ENCODE measurements around the gene CHST11. TPM values are rescaled to one million over a fixed set of nuclear protein-coding genes. Genes with fewer than 3 reads are reported as not detected.
A peak's percentile ranks its signal among the peaks of the same experiment; 100 is the strongest.

Gene CHST11
- total RNA-seq, 2 donors from 2014 or later, result 2.9 to 4.9 TPM

DNA sequence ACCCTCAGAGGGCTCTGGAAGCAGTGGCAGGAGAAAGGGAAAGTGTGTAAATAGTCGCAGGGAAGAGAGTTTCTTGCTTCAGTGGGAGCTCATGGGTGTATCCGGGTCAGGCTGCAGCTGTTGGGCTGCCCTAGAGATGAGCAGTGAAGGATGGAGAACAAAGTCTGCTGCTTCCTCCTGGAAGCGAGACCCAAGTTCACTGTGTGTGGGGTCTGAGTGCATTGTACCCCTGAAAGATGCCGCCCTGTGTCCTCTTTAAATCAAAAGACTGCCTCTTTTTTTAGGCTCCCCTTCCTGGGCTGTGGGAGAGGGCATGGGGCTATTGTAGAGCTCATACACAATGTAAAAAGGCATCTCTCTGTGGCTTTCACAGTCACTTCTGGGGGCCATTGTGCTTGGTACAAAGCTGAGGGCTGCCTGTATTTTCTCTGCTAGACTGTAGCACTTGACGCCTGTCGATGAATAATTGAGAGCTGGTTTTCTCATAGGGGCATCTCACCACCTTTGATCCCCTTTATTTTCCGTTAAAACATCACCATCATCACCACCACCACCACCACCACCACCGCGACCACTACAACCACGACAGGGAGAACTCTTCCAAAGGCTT lies 16.7 kb downstream of the CHST11 start:
- H3K9ac ChIP-seq (ENCODE audit: low read depth in 2 of 2, low read length in 2 of 2), result no peak overlapping the region

DNA sequence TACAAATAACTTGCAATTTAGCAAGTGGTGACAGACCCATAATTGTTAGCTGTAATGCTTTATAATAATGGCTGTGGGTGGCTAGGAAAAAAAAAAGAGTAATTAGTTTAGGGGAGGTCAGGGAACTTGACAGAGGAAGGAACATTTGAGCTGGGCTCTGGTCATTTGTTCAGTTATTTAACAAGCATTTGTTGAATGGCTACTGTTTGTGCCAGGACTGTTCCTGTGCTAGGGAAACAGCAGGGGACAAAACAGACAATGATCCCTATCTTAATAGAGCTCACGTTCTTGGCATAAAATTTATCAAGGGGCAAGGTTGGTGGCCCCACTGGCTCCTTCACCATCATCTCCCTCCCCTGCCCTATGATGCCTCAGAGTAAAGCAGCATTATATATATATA lies 18.5 kb downstream of the CHST11 start:
- no peaks in the 10 kb centered on the region for H3K27me3 ChIP-seq
- no peak for DNase-seq
- H3K9me3 ChIP-seq, result no peaks in the 10 kb centered on the region
- intact Hi-C loops (cut with DNase I), result no loop called here
- TF ChIP-seq, protein P1, sequence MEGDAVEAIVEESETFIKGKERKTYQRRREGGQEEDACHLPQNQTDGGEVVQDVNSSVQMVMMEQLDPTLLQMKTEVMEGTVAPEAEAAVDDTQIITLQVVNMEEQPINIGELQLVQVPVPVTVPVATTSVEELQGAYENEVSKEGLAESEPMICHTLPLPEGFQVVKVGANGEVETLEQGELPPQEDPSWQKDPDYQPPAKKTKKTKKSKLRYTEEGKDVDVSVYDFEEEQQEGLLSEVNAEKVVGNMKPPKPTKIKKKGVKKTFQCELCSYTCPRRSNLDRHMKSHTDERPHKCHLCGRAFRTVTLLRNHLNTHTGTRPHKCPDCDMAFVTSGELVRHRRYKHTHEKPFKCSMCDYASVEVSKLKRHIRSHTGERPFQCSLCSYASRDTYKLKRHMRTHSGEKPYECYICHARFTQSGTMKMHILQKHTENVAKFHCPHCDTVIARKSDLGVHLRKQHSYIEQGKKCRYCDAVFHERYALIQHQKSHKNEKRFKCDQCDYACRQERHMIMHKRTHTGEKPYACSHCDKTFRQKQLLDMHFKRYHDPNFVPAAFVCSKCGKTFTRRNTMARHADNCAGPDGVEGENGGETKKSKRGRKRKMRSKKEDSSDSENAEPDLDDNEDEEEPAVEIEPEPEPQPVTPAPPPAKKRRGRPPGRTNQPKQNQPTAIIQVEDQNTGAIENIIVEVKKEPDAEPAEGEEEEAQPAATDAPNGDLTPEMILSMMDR (IDR thresholded peaks at IDR 0.05), result no peak
- H3K27ac ChIP-seq, result no peak overlapping the region
- no peak overlapping the region for H3K4me3 ChIP-seq
- H3K4me1 ChIP-seq, result no peaks in the 10 kb centered on the region
- no peak overlapping the region for H3K9ac ChIP-seq (ENCODE audit: low read depth in 2 of 2, low read length in 2 of 2)
- no peaks in the 10 kb centered on the region for H3K36me3 ChIP-seq

More for the DNA sequence above, 16.7 kb downstream of the CHST11 start:
- Histone ChIP-seq H3K4me3 (no peak overlapping the region), H3K27ac (no peak overlapping the region), H3K27me3 (no peaks in the 10 kb centered on the region), H3K4me1 (no peaks in the 10 kb centered on the region), H3K9me3 (no peaks in the 10 kb centered on the region), H3K36me3 (no peaks in the 10 kb centered on the region)
- intact Hi-C loops (cut with DNase I), result no loop called here
- TF ChIP-seq, protein P1 (IDR thresholded peaks at IDR 0.05), result no peak
- no peak for DNase-seq

DNA sequence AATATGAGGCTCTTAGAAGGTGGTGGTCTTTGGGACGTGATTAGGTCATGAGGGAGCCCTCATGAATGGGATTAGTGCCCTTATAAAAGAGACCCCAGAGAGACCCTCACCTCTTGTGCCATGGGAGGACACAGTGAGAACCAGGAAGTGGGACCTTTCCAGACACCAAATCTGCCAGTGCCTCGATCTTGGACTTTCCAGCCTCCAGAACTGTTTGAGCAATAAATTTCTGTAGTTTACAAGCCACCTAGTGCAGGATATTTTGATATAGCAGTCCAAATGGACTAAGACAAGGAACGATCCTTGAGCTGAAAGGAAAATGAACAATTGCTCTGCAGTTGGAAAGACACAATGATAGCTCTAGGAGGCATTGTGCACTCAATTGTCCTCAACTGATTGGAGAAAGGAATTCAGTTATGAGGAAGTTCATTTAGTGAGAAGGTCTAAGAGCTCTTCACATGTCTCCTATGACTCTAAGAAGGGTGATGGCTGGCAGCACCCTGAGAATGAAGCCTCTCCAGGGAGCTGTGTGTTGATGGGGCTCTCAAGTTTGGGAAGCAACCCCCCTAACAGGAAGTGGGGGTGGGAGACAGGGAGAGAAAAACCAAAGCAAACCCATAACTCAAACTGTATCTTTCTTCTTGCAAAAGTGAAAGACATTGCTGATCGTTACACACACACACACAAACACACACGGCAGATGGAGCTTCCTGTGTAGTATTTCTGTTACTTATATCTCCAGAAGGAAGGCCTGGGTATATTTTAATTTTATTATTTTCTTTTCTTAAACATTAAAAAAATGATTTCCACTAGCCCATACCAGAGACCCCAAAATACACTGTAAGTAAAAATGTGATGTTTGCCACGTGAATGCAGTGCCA lies 21.0 kb downstream of the CHST11 start:
- DNase-seq, result no peak
- TF ChIP-seq, protein P1 (IDR thresholded peaks at IDR 0.05), result no peak
- H3K9ac ChIP-seq (ENCODE audit: low read depth in 2 of 2, low read length in 2 of 2), result no peak overlapping the region
- H3K4me3 ChIP-seq, result no peak overlapping the region
- peak overlapping the region; percentile 60 for H3K27ac ChIP-seq
- H3K27me3 ChIP-seq, result no peaks in the 10 kb centered on the region
- no peaks in the 10 kb centered on the region for H3K4me1 ChIP-seq
- no peaks in the 10 kb centered on the region for H3K36me3 ChIP-seq
- intact Hi-C loops (cut with DNase I), result no loop called here
- H3K9me3 ChIP-seq, result no peaks in the 10 kb centered on the region

DNA sequence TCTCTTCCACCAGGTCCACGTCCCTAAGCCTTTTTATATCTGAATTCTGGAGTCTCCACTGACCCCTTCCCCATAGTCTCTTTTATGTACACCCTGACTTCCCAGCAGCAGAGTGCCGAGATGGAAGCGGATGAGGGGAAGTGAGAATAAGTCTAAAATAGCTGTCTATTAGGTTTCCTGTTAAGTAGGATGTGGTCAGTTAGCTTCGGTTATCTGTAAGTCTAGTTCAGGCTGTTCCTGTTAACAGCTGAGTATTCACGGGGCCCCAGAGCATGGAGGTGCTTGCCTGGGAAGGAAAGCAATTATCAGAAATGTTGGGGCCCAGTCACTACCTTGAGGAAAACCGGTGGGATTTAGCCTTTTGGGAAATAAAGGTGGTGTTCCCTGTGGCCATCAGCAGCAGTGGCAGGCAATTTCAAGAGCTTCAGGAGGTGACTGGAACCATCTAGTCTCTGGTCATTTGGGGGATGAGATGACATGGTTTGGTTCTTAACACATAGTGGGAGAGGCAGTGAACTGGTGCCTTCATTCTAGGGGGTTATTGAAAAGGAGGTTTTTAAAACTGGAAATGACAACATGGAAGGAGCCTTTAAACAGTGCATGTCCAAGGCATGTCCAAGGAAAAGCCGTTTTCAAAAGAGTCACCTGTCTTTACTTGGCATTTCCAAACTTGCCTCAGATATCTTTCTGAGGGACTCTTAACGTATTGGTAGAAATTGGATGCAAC lies 21.8 kb downstream of the CHST11 start:
- intact Hi-C loops (cut with DNase I), result no loop called here
- Histone ChIP-seq H3K4me3 (no peak overlapping the region), H3K27ac (peak overlapping the region; percentile 60), H3K36me3 (no peaks in the 10 kb centered on the region), H3K27me3 (no peaks in the 10 kb centered on the region), H3K4me1 (no peaks in the 10 kb centered on the region), H3K9ac (ENCODE audit: low read depth in 2 of 2, low read length in 2 of 2) (peak overlapping the region in 1 of 2 donors; percentile 28), H3K9me3 (no peaks in the 10 kb centered on the region)
- TF ChIP-seq, protein P1 (IDR thresholded peaks at IDR 0.05), result no peak
- peak; percentile 21 for DNase-seq

DNA sequence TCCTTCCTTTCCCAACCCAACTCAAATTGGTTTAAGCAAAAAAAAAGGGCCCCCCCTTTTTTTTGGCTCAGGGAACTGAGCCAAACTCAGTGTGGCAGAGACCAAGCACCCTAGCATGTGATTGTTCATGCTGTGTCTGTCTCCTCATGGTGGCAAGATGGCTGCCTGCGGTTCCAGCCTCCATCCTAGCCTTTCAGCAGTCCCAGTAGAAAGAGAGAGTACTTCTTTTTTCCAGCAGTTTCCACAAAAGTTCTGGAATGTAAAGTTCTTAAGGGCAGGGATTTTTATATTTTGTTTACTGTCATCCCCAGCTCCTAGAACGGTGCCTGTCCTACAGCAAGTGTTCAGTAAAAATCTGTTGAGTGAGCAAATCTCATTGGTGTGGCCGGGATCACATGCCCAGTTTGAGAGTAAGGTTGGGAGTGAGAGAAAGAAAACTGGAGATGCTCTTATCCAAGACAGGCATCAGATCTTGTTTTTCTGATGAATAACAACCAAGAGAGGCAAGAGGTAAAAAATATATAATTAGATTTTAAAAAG lies 22.4 kb downstream of the CHST11 start:
- intact Hi-C loops (cut with DNase I), result no loop called here
- H3K27ac ChIP-seq, result peak overlapping the region; percentile 60
- no peak for DNase-seq

More for the DNA sequence above, 22.4 kb downstream of the CHST11 start:
- no peaks in the 10 kb centered on the region for H3K36me3 ChIP-seq
- no peaks in the 10 kb centered on the region for H3K4me1 ChIP-seq
- no peaks in the 10 kb centered on the region for H3K9me3 ChIP-seq
- no peak overlapping the region for H3K4me3 ChIP-seq
- H3K9ac ChIP-seq (ENCODE audit: low read depth in 2 of 2, low read length in 2 of 2), result no peak overlapping the region
- TF ChIP-seq, protein P1 (IDR thresholded peaks at IDR 0.05), result no peak
- no peaks in the 10 kb centered on the region for H3K27me3 ChIP-seq
